IMR-90 (cell line): ENCODE measurements around the gene PITPNM3. TPM values are rescaled to one million over a fixed set of nuclear protein-coding genes. Genes with fewer than 3 reads are reported as not detected.

Experiments used
- ATAC-seq: fragments of 200-7000 bp; cut with Tn5 transposase; 2 replicates; pipeline ENCODE4 v1.9.1; 2020; ENCODE audit warnings: low read depth, mild to moderate bottlenecking, moderate library complexity
- BruUV-seq: library from RNA; stranded (reverse); fragments of 400-500 nt; replicated peaks from 2 replicates; lab custom pipeline; 2021; lab: Mats Ljungman, UMichigan
- CTCF ChIA-PET: fragments of 300-600 bp; formaldehyde crosslinking; extraction: SDS; loops from one replicate; lab custom pipeline; 2021; ENCODE audit warnings: antibody characterized with exemption; lab: Yijun Ruan, JAX
- POLR2A ChIA-PET: fragments of 300-600 bp; sonication (Branson Sonifier 250); formaldehyde crosslinking; loops from one replicate; lab custom pipeline; 2022; ENCODE audit warnings: antibody characterized with exemption; ENCODE audit not compliant: unreplicated experiment; lab: Charles Lee
- DNase-seq: peaks from one replicate; pipeline ENCODE4 v3.0.0; 2013
- H2AFZ ChIP-seq: replicated peaks from 2 replicates; pipeline ENCODE3; 2013; ENCODE audit warnings: low read length, mild to moderate bottlenecking; ENCODE audit not compliant: poor library complexity
- H2AK5ac ChIP-seq: 2 replicates; pipeline ENCODE4 v1.6.1; 2013; ENCODE audit warnings: low read depth, low read length, inconsistent platforms
- H2AK9ac ChIP-seq: replicated peaks from 2 replicates; pipeline ENCODE3; 2013; ENCODE audit warnings: mild to moderate bottlenecking, low read depth, low read length, moderate library complexity; ENCODE audit not compliant: poor library complexity
- H2BK120ac ChIP-seq: 2 replicates; pipeline ENCODE4 v1.6.1; 2013; ENCODE audit warnings: low read depth, low read length, inconsistent platforms
- H2BK15ac ChIP-seq: 3 replicates; pipeline ENCODE4 v1.6.1; 2013; ENCODE audit warnings: low read depth, low read length, inconsistent platforms
- H2BK20ac ChIP-seq: 2 replicates; pipeline ENCODE4 v1.6.1; 2013; ENCODE audit warnings: low read depth, mild to moderate bottlenecking, inconsistent platforms, low read length, moderate library complexity
- H2BK5ac ChIP-seq: 2 replicates; pipeline ENCODE4 v1.6.1; 2013; ENCODE audit warnings: mild to moderate bottlenecking, low read depth, low read length, inconsistent platforms; ENCODE audit not compliant: poor library complexity, severe bottlenecking
- H3K14ac ChIP-seq: replicated peaks from 2 replicates; pipeline ENCODE4 v1.6.1; 2013; ENCODE audit warnings: low read depth, low read length, inconsistent platforms
- H3K18ac ChIP-seq: 2 replicates; pipeline ENCODE4 v1.6.1; 2013; ENCODE audit warnings: low read depth, low read length, control low read depth
- H3K23ac ChIP-seq: 2 replicates; pipeline ENCODE4 v1.6.1; 2013; ENCODE audit warnings: low read depth, low read length, inconsistent platforms
- H3K27ac ChIP-seq: 2 replicates; pipeline ENCODE4 v1.5.1; 2013; ENCODE audit warnings: mild to moderate bottlenecking, control low read depth, low read length; ENCODE audit not compliant: insufficient read depth
- H3K27me3 ChIP-seq: 2 replicates; pipeline ENCODE4 v1.6.1; 2013; ENCODE audit warnings: low read length; ENCODE audit not compliant: control insufficient read depth, insufficient read depth
- H3K36me3 ChIP-seq: 2 replicates; pipeline ENCODE4 v1.6.1; 2013; ENCODE audit warnings: low read length, mixed read lengths; ENCODE audit not compliant: control insufficient read depth, insufficient read depth
- H3K4ac ChIP-seq: 2 replicates; pipeline ENCODE4 v1.6.1; 2013; ENCODE audit warnings: low read depth, low read length, inconsistent platforms
- H3K4me1 ChIP-seq: 2 replicates; pipeline ENCODE4 v1.6.1; 2013; ENCODE audit warnings: low read length, mixed read lengths; ENCODE audit not compliant: control insufficient read depth, insufficient read depth
- H3K4me2 ChIP-seq: 2 replicates; pipeline ENCODE4 v1.6.1; 2013; ENCODE audit warnings: low read depth, mild to moderate bottlenecking, control low read depth, low read length, moderate library complexity
- H3K4me3 ChIP-seq: 2 replicates; pipeline ENCODE4 v1.5.1; 2013; ENCODE audit warnings: low read depth, mild to moderate bottlenecking, control low read depth, low read length, moderate library complexity; ENCODE audit not compliant: insufficient read depth
- H3K56ac ChIP-seq: 2 replicates; pipeline ENCODE4 v1.6.1; 2013; ENCODE audit warnings: low read length, inconsistent platforms; ENCODE audit not compliant: insufficient read depth; ENCODE audit errors: extremely low read depth
- H3K79me1 ChIP-seq, 2 experiments: 2 replicates each; pipeline ENCODE4 v1.6.1; 2013; ENCODE audit warnings: low read length in 2 of 2, inconsistent platforms in 1 of 2, low read depth in 1 of 2
- H3K9ac ChIP-seq: 2 replicates; pipeline ENCODE4 v1.6.1; 2013; ENCODE audit warnings: low read depth, low read length, control low read depth
- H3K9me1 ChIP-seq: 2 replicates; pipeline ENCODE4 v1.6.1; 2013; ENCODE audit warnings: low read length, inconsistent platforms; ENCODE audit not compliant: insufficient read depth
- H3K9me3 ChIP-seq: 2 replicates; pipeline ENCODE4 v1.6.1; 2013; ENCODE audit warnings: low read length; ENCODE audit not compliant: control insufficient read depth, insufficient read depth
- H4K20me1 ChIP-seq: 2 replicates; pipeline ENCODE4 v1.6.1; 2013; ENCODE audit warnings: low read length, inconsistent platforms; ENCODE audit not compliant: insufficient read depth
- H4K5ac ChIP-seq: 2 replicates; pipeline ENCODE4 v1.6.1; 2013; ENCODE audit warnings: mild to moderate bottlenecking, low read depth, low read length, control low read depth
- H4K8ac ChIP-seq, 2 experiments: 2 replicates each; pipeline ENCODE4 v1.6.1; 2013; ENCODE audit warnings: low read depth in 2 of 2, low read length in 2 of 2, control low read depth in 1 of 2, inconsistent platforms in 1 of 2
- H4K91ac ChIP-seq: 2 replicates; pipeline ENCODE4 v1.6.1; 2013; ENCODE audit warnings: low read depth, low read length, inconsistent platforms; ENCODE audit not compliant: insufficient read depth
- BHLHE40 ChIP-seq: fragments of 150-350 bp; IDR thresholded peaks from 2 replicates; pipeline ENCODE4 v1.6.1; 2016; ENCODE audit warnings: mild to moderate bottlenecking, low read depth, low read length
- CEBPB ChIP-seq: IDR thresholded peaks from 2 replicates; pipeline ENCODE4 v1.6.1; 2012; ENCODE audit warnings: low read depth, low read length, improper control_type of control experiment
- CHD1 ChIP-seq: IDR thresholded peaks from 2 replicates; pipeline ENCODE4 v1.6.1; 2012; ENCODE audit warnings: low read depth, low read length, improper control_type of control experiment
- ELK1 ChIP-seq: fragments of 150-350 bp; IDR thresholded peaks from 2 replicates; pipeline ENCODE4 v1.6.1; 2016; ENCODE audit warnings: low read depth, mild to moderate bottlenecking, low read length, moderate library complexity, borderline replicate concordance
- FOS ChIP-seq: fragments of 150-350 bp; IDR thresholded peaks from 2 replicates; pipeline ENCODE4 v1.6.1; 2016; ENCODE audit warnings: low read depth, low read length
- MAFK ChIP-seq: IDR thresholded peaks from 2 replicates; pipeline ENCODE4 v1.6.1; 2012; ENCODE audit warnings: low read depth, low read length, improper control_type of control experiment
- MAZ ChIP-seq: IDR thresholded peaks from 2 replicates; pipeline ENCODE4 v1.6.1; 2012; ENCODE audit warnings: low read depth, mild to moderate bottlenecking, low read length, improper control_type of control experiment, moderate library complexity, borderline replicate concordance
- MXI1 ChIP-seq: IDR thresholded peaks from 2 replicates; pipeline ENCODE4 v1.6.1; 2012; ENCODE audit warnings: low read depth, mild to moderate bottlenecking, low read length, moderate library complexity, borderline replicate concordance
- NFE2L2 ChIP-seq: fragments of 150-350 bp; IDR thresholded peaks from 2 replicates; pipeline ENCODE4 v1.6.1; 2016; ENCODE audit warnings: low read depth, mild to moderate bottlenecking, low read length
- POLR2A ChIP-seq: IDR thresholded peaks from 2 replicates; pipeline ENCODE4 v1.6.1; 2012; ENCODE audit warnings: mild to moderate bottlenecking, low read depth, low read length
- RAD21 ChIP-seq: IDR thresholded peaks from 2 replicates; pipeline ENCODE4 v1.6.1; 2012; ENCODE audit warnings: low read length, improper control_type of control experiment
- RCOR1 ChIP-seq: IDR thresholded peaks from 2 replicates; pipeline ENCODE4 v1.6.1; 2012; ENCODE audit warnings: mild to moderate bottlenecking, low read length, improper control_type of control experiment; ENCODE audit not compliant: insufficient replicate concordance
- RFX5 ChIP-seq: IDR thresholded peaks from 2 replicates; pipeline ENCODE4 v1.8.0; 2012; ENCODE audit warnings: low read depth, mild to moderate bottlenecking, low read length, moderate library complexity
- SMC3 ChIP-seq: fragments of 150-350 bp; IDR thresholded peaks from 2 replicates; pipeline ENCODE4 v1.6.1; 2016; ENCODE audit warnings: low read depth, mild to moderate bottlenecking, antibody characterized with exemption, low read length, moderate library complexity
- USF2 ChIP-seq: fragments of 150-350 bp; IDR thresholded peaks from 2 replicates; pipeline ENCODE4 v1.6.1; 2017; ENCODE audit warnings: mild to moderate bottlenecking, antibody characterized with exemption, low read length, low read depth
- WGBS, 2 experiments: methylation state at CpG; one replicate each; pipeline versions ENCODE4 v1.1.5 to v1.1.7; 2013; ENCODE audit warnings: missing lambda C conversion rate in 2 of 2; ENCODE audit not compliant: insufficient read length in 1 of 2; ENCODE audit errors: extremely low coverage in 2 of 2; 5-methylcytosine and 5-hydroxymethylcytosine counted together
- dilution Hi-C: fragments of 300-500 bp; cut with HindIII; formaldehyde crosslinking; loops from one replicate; pipeline ENCODE4 v1.14.3; 2018; ENCODE audit warnings: low sequenced_read_pairs; ENCODE audit not compliant: unreplicated experiment
- in situ Hi-C: fragments of 300-500 bp; cut with MboI; formaldehyde crosslinking; loops from 3 replicates; pipeline ENCODE4 v1.14.3; 2019; ENCODE audit warnings: low sequenced_read_pairs, inconsistent platforms, mixed read lengths
- intact Hi-C: fragments of 100-400 bp; cut with micrococcal nuclease; formaldehyde crosslinking; loops from 2 replicates; pipeline ENCODE4 v1.10.0; 2022
- polyA plus RNA-seq, 3 experiments: library from polyadenylated mRNA; depleted of rRNA; stranded (reverse); fragments of >200 nt; gene quantifications; 2 replicates each; pipeline ENCODE4 v1.2.3, GENCODE V29; 2012; ENCODE audit warnings: low replicate concordance in 1 of 3
- total RNA-seq: library from RNA; depleted of rRNA; stranded (reverse); fragments of >200 nt; gene quantifications from 2 replicates; pipeline ENCODE4 v1.2.3, GENCODE V29; 2012

PITPNM3 gene
- total and polyA plus RNA-seq, 2 of the 4 experiments (the other 2 are of a cell fraction): 0.54 to 1.7 TPM

GRCh38 chr17:6496640-6497441, 59.5 kb downstream of the PITPNM3 start:
- WGBS, 2 experiments: 73% methylated on average over 3 of the region's 15 CpGs; no CpG with 5 or more reads in 1 of the 2 experiments
- H2AK9ac ChIP-seq: no peak overlapping the region
- DNase-seq (no peak), ATAC-seq (no peak)
- H3K14ac ChIP-seq: no peak overlapping the region
- no peak overlapping the region for H2BK5ac ChIP-seq
- H3K27me3 ChIP-seq: peaks cover 10% of the 10 kb centered on the region; the same call in 1 of the 2 replicates
- peaks cover 3% of the 10 kb centered on the region; the same call in 1 of the 2 replicates for H3K9me1 ChIP-seq
- 0 out of 2 replicates have a peak overlapping the region, but pooled peaks have one; percentile 59 for H3K23ac ChIP-seq
- no peak overlapping the region for H4K5ac ChIP-seq
- ChIA-PET CTCF (interaction anchor here (0.6 kb wide), 2 partner anchors 10 to 760 kb away, joined by 3 read pairs; no protein-coding TSS in a partner anchor), POLR2A (no interaction called here)
- no peak overlapping the region for H3K18ac ChIP-seq
- H3K27ac ChIP-seq: no peak overlapping the region
- H3K4me3 ChIP-seq: no peak overlapping the region
- no peak overlapping the region for H3K4me2 ChIP-seq
- no peak overlapping the region for H2AK5ac ChIP-seq
- H2BK120ac ChIP-seq: no peak overlapping the region
- H4K91ac ChIP-seq: no peak overlapping the region
- TF ChIP-seq CHD1: no peak
- no peak for TF ChIP-seq ELK1
- no peak for TF ChIP-seq RCOR1
- no peak for TF ChIP-seq SMC3
- no peak for TF ChIP-seq MXI1
- TF ChIP-seq POLR2A: no peak
- TF ChIP-seq RAD21: no peak
- no peak for TF ChIP-seq USF2
- no peak for TF ChIP-seq CEBPB
- TF ChIP-seq MAZ: no peak
- no peak for TF ChIP-seq MAFK
- no peak for TF ChIP-seq NFE2L2
- TF ChIP-seq RFX5: no peak
- TF ChIP-seq FOS: no peak
- no peak for TF ChIP-seq BHLHE40
- no peak overlapping the region for H2AFZ ChIP-seq
- H2BK15ac ChIP-seq: no peak overlapping the region
- H4K20me1 ChIP-seq: no peaks in the 10 kb centered on the region
- H3K9ac ChIP-seq: no peak overlapping the region
- H3K4me1 ChIP-seq: no peaks in the 10 kb centered on the region; the same call in 1 of the 2 replicates
- no peaks in the 10 kb centered on the region for H3K36me3 ChIP-seq
- H3K9me3 ChIP-seq: no peaks in the 10 kb centered on the region
- H3K4ac ChIP-seq: no peak overlapping the region
- H2BK20ac ChIP-seq: no peak overlapping the region
- intact Hi-C loops: no loop called here
- H4K8ac ChIP-seq: no peak overlapping the region
- in situ Hi-C loops: no loop called here
- no TSS peak for BruUV-seq
- H3K79me1 ChIP-seq: no peaks in the 10 kb centered on the region
- H3K56ac ChIP-seq: no peak overlapping the region
- dilution Hi-C loops: no loop called here
